Osteoblast (primary cell): Measurements from ENCODE around the gene RXFP2. TPM values are rescaled to one million over a fixed set of nuclear protein-coding genes. Genes with fewer than 3 reads are reported as not detected.

Experiments
- DNase-seq: peaks from one replicate; pipeline ENCODE4 v3.0.0; 2011; ENCODE audit warnings: low spot score, mixed read lengths; ENCODE audit not compliant: insufficient read length; ENCODE audit errors: missing footprints
- H2AFZ ChIP-seq: 2 replicates; pipeline ENCODE4 v1.6.0; 2011; ENCODE audit warnings: mild to moderate bottlenecking, low read length
- H3K27ac ChIP-seq: 2 replicates; pipeline ENCODE4 v1.5.1; 2011; ENCODE audit warnings: mild to moderate bottlenecking, low read depth, low read length, moderate library complexity
- H3K27me3 ChIP-seq: 2 replicates; pipeline ENCODE4 v1.6.0; 2012; ENCODE audit warnings: mild to moderate bottlenecking, control low read depth, inconsistent platforms, low read length, moderate library complexity; ENCODE audit not compliant: insufficient read depth
- H3K36me3 ChIP-seq: 2 replicates; pipeline ENCODE4 v1.5.1; 2011; ENCODE audit warnings: mild to moderate bottlenecking, low read length, control low read depth, moderate library complexity; ENCODE audit not compliant: insufficient read depth
- H3K4me1 ChIP-seq: 2 replicates; pipeline ENCODE4 v1.5.1; 2011; ENCODE audit warnings: mild to moderate bottlenecking, low read length, control low read depth, moderate library complexity; ENCODE audit not compliant: insufficient read depth
- H3K4me2 ChIP-seq: 2 replicates; pipeline ENCODE4 v1.6.0; 2011; ENCODE audit warnings: mild to moderate bottlenecking, low read length; ENCODE audit not compliant: insufficient read depth
- H3K4me3 ChIP-seq: fragments of 200-600 bp; sonication (generic); 3 replicates; pipeline ENCODE4 v1.5.1; 2012; ENCODE audit warnings: mild to moderate bottlenecking, low read length, inconsistent platforms; ENCODE audit not compliant: insufficient read depth
- H3K79me2 ChIP-seq: 2 replicates; pipeline ENCODE4 v1.6.0; 2012; ENCODE audit warnings: mild to moderate bottlenecking, low read length, control low read depth, inconsistent platforms; ENCODE audit not compliant: insufficient read depth
- H3K9me3 ChIP-seq: 2 replicates; pipeline ENCODE4 v1.5.1; 2011; ENCODE audit warnings: low read depth, low read length, control low read depth
- H4K20me1 ChIP-seq: 2 replicates; pipeline ENCODE4 v1.6.0; 2012; ENCODE audit warnings: mild to moderate bottlenecking, low read length, control low read depth; ENCODE audit not compliant: insufficient read depth
- CTCF ChIP-seq: IDR thresholded peaks from 2 replicates; pipeline ENCODE4 v1.5.1; 2011; ENCODE audit warnings: mild to moderate bottlenecking, low read depth, low read length, moderate library complexity; ENCODE audit errors: extremely low read depth
- total RNA-seq: library from RNA; depleted of rRNA; stranded (reverse); fragments of >200 nt; gene quantifications from 2 replicates; pipeline ENCODE4 v1.2.3, GENCODE V29; 2012

Gene RXFP2
- total RNA-seq, 1 donor: not detected

GRCh38 chr13:31798189-31798588, 58.9 kb downstream of the RXFP2 start:
- TF ChIP-seq CTCF: no peak
- no peak for DNase-seq
- Histone ChIP-seq H3K79me2 (no peaks in the 10 kb centered on the region), H3K9me3 (no peaks in the 10 kb centered on the region), H3K4me1 (peaks cover 13% of the 10 kb centered on the region), H3K4me2 (no peak overlapping the region), H3K27ac (no peak overlapping the region), H3K27me3 (no peaks in the 10 kb centered on the region), H2AFZ (peak overlapping the region; percentile 38), H3K36me3 (no peaks in the 10 kb centered on the region), H3K4me3 (no peak overlapping the region), H4K20me1 (no peaks in the 10 kb centered on the region)

DNA sequence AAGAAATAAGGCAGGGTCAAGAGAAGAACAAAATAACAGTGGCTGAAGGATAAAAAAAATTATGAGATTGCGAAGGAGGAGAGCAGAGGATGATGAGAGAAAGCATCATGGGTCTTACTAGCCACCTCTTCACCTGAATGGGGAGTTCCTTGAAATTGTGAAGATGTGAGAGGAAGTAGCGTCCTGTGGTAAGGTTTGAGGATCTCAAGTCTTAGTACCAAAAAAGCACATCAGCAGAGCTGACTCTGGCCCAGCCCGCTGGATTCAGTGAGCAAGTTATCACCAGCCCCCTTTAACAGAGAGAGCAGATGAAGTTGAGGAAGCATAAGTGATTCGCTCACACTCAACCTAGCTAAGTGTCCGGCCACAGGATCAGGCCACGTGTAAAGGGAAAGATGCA, 61.8 kb downstream of the RXFP2 start:
- Histone ChIP-seq H4K20me1 (no peaks in the 10 kb centered on the region), H3K9me3 (no peaks in the 10 kb centered on the region), H3K27me3 (no peaks in the 10 kb centered on the region), H2AFZ (no peak overlapping the region), H3K4me1 (peaks cover 4% of the 10 kb centered on the region), H3K79me2 (no peaks in the 10 kb centered on the region), H3K27ac (no peak overlapping the region), H3K4me2 (no peak overlapping the region), H3K36me3 (no peaks in the 10 kb centered on the region), H3K4me3 (no peak overlapping the region)
- no peak for TF ChIP-seq CTCF
- no peak for DNase-seq

GRCh38 chr13:31803311-31803710, 64.0 kb downstream of the RXFP2 start:
- Histone ChIP-seq H3K79me2 (no peaks in the 10 kb centered on the region), H2AFZ (peak overlapping the region; percentile 39), H3K4me3 (no peak overlapping the region), H3K9me3 (no peaks in the 10 kb centered on the region), H3K36me3 (no peaks in the 10 kb centered on the region), H4K20me1 (no peaks in the 10 kb centered on the region), H3K4me2 (peak overlapping the region; percentile 3), H3K4me1 (no peaks in the 10 kb centered on the region), H3K27ac (no peak overlapping the region), H3K27me3 (no peaks in the 10 kb centered on the region)
- DNase-seq: no peak
- no peak for TF ChIP-seq CTCF

- Histone ChIP-seq H3K27me3 (no peaks in the 10 kb centered on the region), H2AFZ (no peak overlapping the region), H3K36me3 (no peaks in the 10 kb centered on the region), H3K79me2 (no peaks in the 10 kb centered on the region), H4K20me1 (no peaks in the 10 kb centered on the region), H3K4me1 (no peaks in the 10 kb centered on the region), H3K4me3 (no peak overlapping the region), H3K4me2 (no peak overlapping the region), H3K27ac (no peak overlapping the region), H3K9me3 (peaks cover 1% of the 10 kb centered on the region)
- TF ChIP-seq CTCF: no peak
- no peak for DNase-seq
Measured at GRCh38 chr13:31805841-31806240, 66.5 kb downstream of the RXFP2 start.
